NCI-H446 treated with DMSO at 0.1 percent for 48 hours (cell line): ENCODE data around the gene DLG2.

Source experiments
- DNase-seq: peaks from one replicate; lab custom pipeline; 2025; lab: John Stamatoyannopoulos, UW

Gene DLG2

GRCh38 chr11:84558085-84558905 is 1068.8 kb downstream of the DLG2 start:
- DNase-seq, result peak; percentile 39

- DNase-seq, result no peak
Measured at GRCh38 chr11:84552791-84553190, 1074.4 kb downstream of the DLG2 start.

GRCh38 chr11:84549217-84549616 is 1077.9 kb downstream of the DLG2 start:
- DNase-seq, result no peak

GRCh38 chr11:84544566-84544965 is 1082.6 kb downstream of the DLG2 start:
- no peak for DNase-seq

GRCh38 chr11:84543367-84544159 is 1083.6 kb downstream of the DLG2 start:
- DNase-seq, result peak; percentile 51

- DNase-seq, result no peak
Measured at GRCh38 chr11:84541731-84542340, 1085.3 kb downstream of the DLG2 start.

GRCh38 chr11:84536456-84536855 is 1090.7 kb downstream of the DLG2 start:
- no peak for DNase-seq

GRCh38 chr11:84532364-84532763 is 1094.8 kb downstream of the DLG2 start:
- no peak for DNase-seq

- DNase-seq, result no peak
Measured at GRCh38 chr11:84526250-84526649, 1100.9 kb downstream of the DLG2 start.

- peak; percentile 69 for DNase-seq
Measured at GRCh38 chr11:84524422-84525051, 1102.6 kb downstream of the DLG2 start.

GRCh38 chr11:84522331-84522730 is 1104.8 kb downstream of the DLG2 start:
- no peak for DNase-seq

- no peak for DNase-seq
Measured at GRCh38 chr11:84518631-84519183, 1108.4 kb downstream of the DLG2 start.

- DNase-seq, result no peak
Measured at GRCh38 chr11:84514436-84514835, 1112.7 kb downstream of the DLG2 start.

GRCh38 chr11:84503503-84503902 is 1123.6 kb downstream of the DLG2 start:
- DNase-seq, result no peak

- no peak for DNase-seq
Measured at GRCh38 chr11:84501750-84502149, 1125.4 kb downstream of the DLG2 start.

GRCh38 chr11:84497981-84498411 is 1129.1 kb downstream of the DLG2 start:
- peak; percentile 93 for DNase-seq

GRCh38 chr11:84497181-84497580 is 1130.0 kb downstream of the DLG2 start:
- no peak for DNase-seq

- DNase-seq, result no peak
Measured at GRCh38 chr11:84496122-84496521, 1131.0 kb downstream of the DLG2 start.

GRCh38 chr11:84480131-84480530 is 1147.0 kb downstream of the DLG2 start:
- DNase-seq, result no peak

- DNase-seq, result peak; percentile 48
Measured at GRCh38 chr11:84476581-84476980, 1150.6 kb downstream of the DLG2 start.

- DNase-seq, result no peak
Measured at GRCh38 chr11:84471501-84471900, 1155.6 kb downstream of the DLG2 start.

- DNase-seq, result peak; percentile 16
Measured at GRCh38 chr11:84468235-84468634, 1158.9 kb downstream of the DLG2 start.
